GM19324 (cell line): ENCODE measurements around the gene SURF6.
A peak's percentile ranks its signal among the peaks of the same experiment; 100 is the strongest.
"Not testable (repeated sequence)": the region's sequence is repeated elsewhere in the genome, so short reads cannot be mapped to it uniquely, and the experiment has no call there.

Experiments
- ATAC-seq: cut with Tn5 transposase; IDR thresholded peaks from one replicate; pipeline ENCODE4 v1.9.1; 2021; ENCODE audit warnings: mild to moderate bottlenecking, moderate library complexity; ENCODE audit not compliant: unreplicated experiment, low FRiP score

SURF6 gene

GRCh38 chr9:133348718-133349573 is 13.0 kb upstream of the SURF6 start:
- no peak for ATAC-seq

- ATAC-seq = peak; percentile 82
Measured at GRCh38 chr9:133347985-133348717, 12.2 kb upstream of the SURF6 start, which contains the start of the genes MED22 and RPL7A. MED22 (minus strand) TSS chr9:133348131; CDS start chr9:133346662, 1,469 bp downstream. RPL7A (plus strand) TSS chr9:133348218; CDS start chr9:133348244, 26 bp downstream.

DNA sequence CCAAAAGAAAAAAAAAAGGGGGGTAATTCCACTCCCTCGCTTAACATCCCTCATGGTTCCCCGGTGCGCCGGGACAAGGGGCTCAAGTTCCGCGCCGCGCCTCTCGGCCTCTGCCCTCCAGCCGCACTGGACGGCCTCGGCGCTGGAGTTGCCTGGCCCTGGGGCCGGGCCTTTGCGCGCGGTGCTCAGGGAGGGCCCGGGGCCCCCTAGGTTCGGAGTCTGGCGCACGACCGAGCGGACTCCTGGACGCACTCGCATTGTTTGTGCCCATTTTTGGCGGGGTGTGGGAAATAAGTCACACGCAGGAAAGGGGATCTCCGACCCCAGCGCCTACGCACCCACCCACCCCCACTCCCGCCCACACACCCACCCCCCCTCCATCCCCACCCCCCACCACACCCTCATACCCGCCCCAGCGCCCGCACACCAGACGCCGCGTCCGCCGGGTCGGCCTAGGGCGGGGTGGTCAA is 11.6 kb upstream of the SURF6 start:
- ATAC-seq = peak; percentile 12

GRCh38 chr9:133346021-133346785 is 10.2 kb upstream of the SURF6 start:
- no peak for ATAC-seq

GRCh38 chr9:133345596-133345995 is 9.6 kb upstream of the SURF6 start:
- no peak for ATAC-seq

- ATAC-seq = no peak
Measured at GRCh38 chr9:133344979-133345378, 9.0 kb upstream of the SURF6 start.

DNA sequence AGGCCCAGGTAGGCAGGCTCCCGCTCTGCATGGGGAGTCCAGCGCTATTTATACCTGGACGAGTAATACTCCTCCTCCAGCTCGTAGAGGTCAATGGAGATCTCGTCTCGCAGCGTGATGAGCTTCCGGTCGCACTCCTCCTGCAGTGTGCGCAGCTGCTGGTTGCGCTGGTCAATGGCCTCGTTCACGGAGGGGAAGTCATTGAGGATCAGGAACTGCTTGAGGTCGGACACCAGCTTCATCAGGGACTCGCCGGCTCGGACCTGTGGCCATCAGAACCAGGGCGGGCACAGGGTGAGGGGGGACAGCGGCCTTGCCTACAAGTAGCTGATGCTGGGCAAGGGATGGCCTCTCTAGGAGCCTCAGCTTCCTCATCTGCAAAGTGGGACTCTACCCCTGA is 8.1 kb upstream of the SURF6 start:
- ATAC-seq = no peak

DNA sequence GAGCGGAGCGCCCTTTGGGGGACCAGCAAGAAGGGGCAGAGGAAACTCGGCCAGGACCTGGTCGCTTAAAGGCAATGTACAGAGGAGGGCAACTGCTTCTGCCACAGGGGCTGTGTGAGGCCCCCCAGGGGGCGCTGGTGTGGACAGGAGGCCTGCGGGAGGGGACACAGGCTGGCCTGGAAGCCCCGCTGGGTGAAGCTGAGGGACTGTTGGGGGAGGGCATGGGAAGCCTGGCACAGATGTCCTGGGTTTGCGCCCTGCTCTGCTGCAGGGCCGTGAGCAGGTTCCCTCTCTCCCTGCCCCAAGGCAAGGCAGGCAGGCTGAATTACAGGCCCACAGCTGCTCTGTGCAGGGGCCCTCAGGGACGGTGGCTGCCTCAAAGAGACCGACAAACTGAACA is 6.6 kb upstream of the SURF6 start:
- ATAC-seq = no peak

- ATAC-seq = no peak
Measured at GRCh38 chr9:133342069-133342406, 6.0 kb upstream of the SURF6 start.

DNA sequence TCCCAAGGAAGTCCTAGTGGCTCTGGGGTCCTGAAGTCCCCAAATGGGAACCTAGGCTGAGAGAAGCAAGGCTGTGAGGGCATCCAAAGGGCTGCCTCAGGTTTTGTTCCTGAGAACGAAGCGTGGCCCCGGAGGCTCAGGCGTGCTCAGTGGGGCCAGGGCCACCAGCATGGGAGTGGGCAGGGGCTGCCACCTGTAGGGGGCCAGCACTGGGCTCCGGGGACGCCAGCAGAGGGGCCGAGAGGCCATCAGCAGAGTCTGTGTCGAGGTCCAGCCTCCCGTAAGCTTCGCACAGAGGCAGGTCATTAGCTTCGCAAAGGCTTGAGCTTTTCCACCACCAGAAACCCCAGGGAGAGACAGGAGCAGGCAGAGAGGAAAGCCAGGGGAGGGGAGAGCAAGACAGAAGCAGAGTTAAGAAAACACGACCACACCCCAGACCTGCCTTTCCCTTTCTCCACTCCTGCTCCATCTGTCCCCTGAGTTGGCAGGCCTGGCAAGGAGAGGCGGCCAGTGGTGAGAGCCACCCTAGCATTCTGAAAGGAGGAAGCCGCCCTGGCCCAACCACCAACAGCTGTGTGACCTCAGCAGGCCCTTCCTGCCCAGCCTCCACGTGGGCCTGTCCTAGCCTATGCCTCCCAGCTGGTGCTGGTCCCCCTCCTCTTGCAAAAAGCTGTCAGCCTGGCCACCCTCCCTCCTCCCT is 5.5 kb upstream of the SURF6 start:
- ATAC-seq = no peak

GRCh38 chr9:133340916-133341315 is 4.9 kb upstream of the SURF6 start:
- no peak for ATAC-seq

DNA sequence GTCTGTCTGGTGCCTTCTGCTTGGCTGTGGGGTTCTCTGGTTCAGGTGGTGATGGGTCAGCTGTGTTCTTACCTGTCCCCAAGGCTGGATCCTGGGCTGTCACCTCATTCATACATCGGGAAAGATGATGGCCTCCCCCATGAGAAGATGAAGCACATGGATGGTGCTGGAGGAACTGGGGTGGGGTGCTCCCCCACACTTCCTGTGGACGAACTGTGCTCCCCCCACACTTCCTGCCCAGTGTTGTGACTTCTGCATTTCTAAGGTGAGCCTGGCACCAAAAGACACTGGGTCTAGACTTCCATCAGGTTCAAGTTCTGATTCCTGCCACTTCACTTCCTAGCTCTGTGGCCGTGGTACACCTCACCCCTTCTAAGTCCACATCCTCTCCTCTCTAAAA is 4.3 kb upstream of the SURF6 start:
- ATAC-seq = no peak

GRCh38 chr9:133339641-133340040 is 3.7 kb upstream of the SURF6 start:
- ATAC-seq = no peak

GRCh38 chr9:133334888-133335287 is 1.1 kb downstream of the SURF6 start:
- not testable (repeated sequence) for ATAC-seq

GRCh38 chr9:133334161-133334560 is 1.8 kb downstream of the SURF6 start:
- no peak for ATAC-seq

DNA sequence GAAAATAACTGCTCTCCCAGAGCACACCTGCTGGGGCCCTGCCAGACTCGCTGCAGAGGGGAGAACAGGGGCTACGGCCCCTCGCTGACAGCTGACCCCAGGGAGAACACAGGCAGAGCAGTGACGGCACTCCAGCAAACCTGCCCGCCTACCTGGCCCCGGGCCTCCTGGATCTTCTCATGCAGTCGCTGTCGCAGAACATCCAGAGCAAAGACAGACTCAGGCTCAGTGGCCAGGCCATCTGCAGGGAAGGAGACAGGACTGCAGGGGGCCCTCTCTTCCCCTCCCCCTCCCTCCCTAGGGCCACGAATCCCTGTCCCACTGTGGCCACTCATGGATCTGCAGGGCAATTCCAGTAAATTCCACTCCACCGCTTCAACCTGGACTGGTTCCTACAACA is 2.4 kb downstream of the SURF6 start:
- no peak for ATAC-seq

DNA sequence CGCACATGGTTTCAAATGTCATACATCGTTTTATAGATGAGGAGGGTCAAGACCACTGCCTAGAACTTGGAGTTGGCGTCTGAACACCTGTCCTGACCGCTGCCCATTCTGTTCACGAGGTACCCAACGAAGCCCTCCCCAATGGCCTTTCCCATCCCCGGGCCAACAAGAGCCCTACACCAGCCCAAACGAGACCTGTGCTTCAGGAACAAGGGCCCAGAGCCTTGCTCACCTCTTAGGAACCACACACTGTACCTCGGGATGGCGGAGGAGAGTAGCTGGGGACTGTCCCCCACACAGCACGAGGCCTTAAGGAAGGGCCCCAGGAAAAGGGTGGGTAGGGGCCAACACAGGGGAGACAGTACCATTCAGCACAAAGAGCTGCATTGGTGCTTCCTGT is 3.0 kb downstream of the SURF6 start:
- no peak for ATAC-seq

GRCh38 chr9:133332381-133332730 is 3.6 kb downstream of the SURF6 start:
- no peak for ATAC-seq

- no peak for ATAC-seq
Measured at GRCh38 chr9:133331641-133332380, 4.2 kb downstream of the SURF6 start.

- no peak for ATAC-seq
Measured at GRCh38 chr9:133331221-133331620, 4.8 kb downstream of the SURF6 start.
